ENCODE results near the gene ARPC4. TPM values are rescaled to one million over a fixed set of nuclear protein-coding genes. Genes with fewer than 3 reads are reported as not detected.

Gene ARPC4
- total RNA-seq, 1 donor from 2014 or later = 55.3 TPM

DNA sequence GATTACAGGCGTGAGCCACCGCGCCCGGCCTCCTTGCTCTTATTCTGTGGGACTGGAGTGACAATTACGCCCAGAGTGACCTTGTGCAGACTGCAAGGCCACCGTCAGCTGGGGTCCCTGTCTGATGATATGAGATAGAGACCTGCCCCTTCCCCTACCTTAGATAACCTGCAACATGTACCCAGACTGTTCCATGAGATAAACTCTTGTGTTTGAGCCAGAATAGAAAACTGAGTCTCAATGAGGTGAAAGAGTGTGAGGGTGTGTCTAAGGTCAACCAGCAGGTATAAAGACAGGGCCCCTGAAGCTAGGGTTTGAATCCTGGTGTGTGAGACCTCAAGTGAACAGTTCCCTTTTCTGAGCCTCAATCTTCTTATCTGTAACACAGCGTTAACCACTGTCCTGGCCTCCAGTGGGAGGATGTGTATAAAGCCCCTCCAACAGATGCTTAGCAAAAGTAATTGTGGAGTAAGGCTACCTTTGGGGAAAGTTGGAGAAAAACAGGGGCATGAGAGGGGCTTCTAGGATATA lies 6.6 kb upstream of the ARPC4 start:
- DNase-seq (no peak), ATAC-seq (no peak)
- intact Hi-C loops (cut with micrococcal nuclease) = no loop called here

- intact Hi-C loops (cut with micrococcal nuclease) = no loop called here
- ATAC-seq = no peak
- DNase-seq = no peak
These were observed 5.8 kb upstream of the ARPC4 start for GRCh38 chr3:9786825-9787669.

DNA sequence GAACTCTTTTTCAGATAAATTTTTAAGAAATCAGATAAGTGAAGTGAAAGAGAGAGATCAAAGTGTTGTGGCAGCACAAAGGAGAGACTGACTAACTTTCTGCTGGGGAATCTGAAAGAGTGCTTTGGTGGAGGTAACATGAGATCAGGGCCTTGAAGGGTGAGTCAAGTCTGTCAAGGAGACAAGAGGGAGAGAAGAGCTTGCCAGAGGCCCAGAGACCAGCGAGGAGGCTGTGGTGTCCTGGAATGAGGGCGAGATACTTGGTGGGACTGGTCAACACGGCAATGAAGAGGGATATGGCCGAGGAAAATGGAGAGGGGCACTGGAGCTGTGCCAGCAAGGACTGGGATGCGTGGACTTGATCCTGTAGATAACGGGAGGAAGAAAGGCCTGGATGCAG lies 5.2 kb upstream of the ARPC4 start:
- intact Hi-C loops (cut with micrococcal nuclease) = no loop called here
- ATAC-seq (no peak), DNase-seq (no peak)

DNA sequence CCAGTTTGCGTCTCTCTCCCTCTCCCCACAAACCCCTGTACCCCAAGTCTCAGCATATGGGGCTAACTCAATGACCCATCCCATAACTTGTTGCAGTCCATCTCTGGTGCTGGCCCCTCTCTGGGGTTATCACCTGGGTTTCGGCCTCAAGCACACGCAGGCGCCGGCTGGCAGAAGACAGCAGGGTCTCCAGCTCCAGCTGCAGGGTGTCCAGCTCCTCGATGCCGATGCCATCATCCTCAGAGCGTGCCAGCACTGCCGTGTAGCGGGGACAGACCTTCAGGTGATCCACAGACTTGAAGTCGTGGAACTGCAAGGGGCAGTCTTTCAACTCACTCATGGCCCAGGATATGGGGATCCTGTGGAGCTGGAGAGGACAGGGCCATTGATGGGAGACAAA lies 1.8 kb upstream of the ARPC4 start:
- DNase-seq (no peak), ATAC-seq (no peak)
- intact Hi-C loops (cut with micrococcal nuclease) = no loop called here

DNA sequence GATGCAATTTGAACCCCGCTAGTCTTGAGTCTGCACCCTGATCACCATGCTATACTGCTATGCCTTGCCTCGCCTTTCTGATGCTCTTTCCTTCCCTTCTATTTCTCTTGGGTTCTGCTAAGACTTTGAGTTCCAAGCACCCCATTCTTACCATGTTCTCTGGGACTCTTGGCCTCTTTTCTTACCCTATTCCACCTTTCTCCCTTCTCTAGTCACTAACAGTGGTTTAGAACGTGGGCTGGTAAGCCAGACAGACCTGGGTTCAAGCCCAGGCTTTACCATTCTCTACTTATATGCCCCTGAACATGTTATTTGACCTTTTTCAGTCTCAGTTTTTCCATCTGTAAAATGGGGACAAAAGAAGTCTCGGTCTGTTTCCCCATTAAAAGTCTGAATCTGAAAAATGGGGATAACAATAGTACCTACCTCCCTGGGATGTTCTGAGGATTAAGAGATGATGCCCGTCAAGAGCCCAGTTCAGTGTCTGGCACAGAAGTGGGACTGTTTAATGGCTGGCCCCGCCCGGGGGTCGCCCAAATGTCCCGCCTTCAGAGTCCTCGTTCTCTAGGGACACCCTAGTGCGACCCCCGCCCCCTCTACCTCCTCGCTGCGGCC lies 985 bp upstream of the ARPC4 start:
- intact Hi-C loops (cut with micrococcal nuclease) = no loop called here

DNA sequence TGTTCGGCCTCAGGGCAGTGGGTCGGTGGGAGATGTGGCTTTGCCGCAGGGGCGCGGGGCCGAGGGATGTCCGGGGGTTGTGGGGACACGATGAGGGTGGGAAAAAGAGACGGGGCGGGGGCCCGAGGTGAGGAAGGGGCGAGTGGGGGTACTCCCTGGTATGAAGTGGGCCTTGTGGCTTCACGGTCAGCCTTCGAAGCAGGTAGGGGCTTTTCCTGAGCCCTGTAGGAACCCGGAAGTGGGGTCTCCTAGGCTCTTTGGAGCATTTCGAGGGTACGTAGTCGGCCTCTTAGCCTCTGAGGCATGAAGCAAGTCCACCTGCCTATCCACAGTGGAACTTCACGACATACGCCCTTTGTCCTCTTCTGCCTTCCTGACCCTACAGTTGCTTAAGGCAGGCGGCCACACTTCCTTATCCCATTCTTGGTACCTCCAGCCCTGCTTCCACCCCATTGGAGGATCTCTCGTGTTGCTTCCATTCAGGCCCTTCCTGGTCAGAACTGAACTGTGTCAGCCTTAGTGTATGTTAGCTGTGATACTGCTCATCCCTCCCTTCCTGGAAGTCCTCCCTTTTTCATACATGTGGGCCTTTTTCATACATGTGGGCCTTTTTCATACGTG lies 389 bp downstream of the ARPC4 start:
- ATAC-seq = peak; percentile 0
- no peak for DNase-seq
- intact Hi-C loops (cut with micrococcal nuclease) = no loop called here

More for the DNA sequence above, 985 bp upstream of the ARPC4 start:
- ATAC-seq (no peak), DNase-seq (no peak)

GRCh38 chr3:9794400-9794799 lies 1.5 kb downstream of the ARPC4 start:
- DNase-seq (no peak), ATAC-seq (no peak)
- intact Hi-C loops (cut with micrococcal nuclease) = no loop called here

DNA sequence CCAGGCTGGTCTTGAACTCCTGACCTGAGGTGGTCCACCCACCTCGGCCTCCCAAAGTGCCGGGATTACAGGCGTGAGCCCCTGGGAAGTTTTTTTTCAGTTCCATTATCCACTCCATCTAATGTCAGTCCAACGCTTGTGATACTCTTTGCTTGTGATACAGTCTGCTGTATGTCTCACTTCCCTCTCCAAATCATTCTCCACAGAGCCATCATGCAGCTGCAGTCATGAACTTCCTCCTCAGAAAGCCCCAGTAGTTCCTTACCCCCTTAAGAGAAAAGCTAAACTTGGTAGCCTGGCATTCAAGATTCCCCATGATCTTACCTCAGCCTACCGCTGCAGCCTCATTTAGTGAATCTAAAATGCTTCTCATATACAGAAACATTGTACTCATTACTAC lies 2.3 kb downstream of the ARPC4 start:
- ATAC-seq (no peak), DNase-seq (no peak)
- intact Hi-C loops (cut with micrococcal nuclease) = no loop called here

GRCh38 chr3:9797196-9797945 lies 4.5 kb downstream of the ARPC4 start:
- intact Hi-C loops (cut with micrococcal nuclease) = no loop called here
- ATAC-seq (no peak), DNase-seq (no peak)

DNA sequence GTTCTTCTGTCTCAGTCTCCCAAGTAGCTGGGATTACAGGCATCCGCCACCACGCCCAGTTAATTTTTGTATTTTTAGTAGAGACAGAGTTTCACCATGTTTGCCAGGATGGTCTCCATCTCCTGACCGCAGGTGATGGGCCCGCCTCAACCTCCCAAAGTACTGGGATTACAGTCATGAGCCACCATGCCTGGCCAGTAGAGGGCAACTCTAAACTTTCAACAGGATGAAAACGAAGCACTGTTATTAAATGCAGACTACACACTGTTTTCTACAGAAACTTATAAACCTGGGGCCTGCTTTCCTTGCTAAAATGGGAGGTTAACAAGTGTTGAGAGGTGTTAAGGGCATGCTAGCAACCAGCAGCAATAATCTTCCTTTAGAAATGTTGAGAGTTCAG lies 7.6 kb downstream of the ARPC4 start:
- ATAC-seq = no peak
- intact Hi-C loops (cut with micrococcal nuclease) = no loop called here
- DNase-seq = no peak

GRCh38 chr3:9803494-9803893 lies 10.6 kb downstream of the ARPC4 start:
- peak; percentile 34 for ATAC-seq
- intact Hi-C loops (cut with micrococcal nuclease) = no loop called here
- no peak for DNase-seq

DNA sequence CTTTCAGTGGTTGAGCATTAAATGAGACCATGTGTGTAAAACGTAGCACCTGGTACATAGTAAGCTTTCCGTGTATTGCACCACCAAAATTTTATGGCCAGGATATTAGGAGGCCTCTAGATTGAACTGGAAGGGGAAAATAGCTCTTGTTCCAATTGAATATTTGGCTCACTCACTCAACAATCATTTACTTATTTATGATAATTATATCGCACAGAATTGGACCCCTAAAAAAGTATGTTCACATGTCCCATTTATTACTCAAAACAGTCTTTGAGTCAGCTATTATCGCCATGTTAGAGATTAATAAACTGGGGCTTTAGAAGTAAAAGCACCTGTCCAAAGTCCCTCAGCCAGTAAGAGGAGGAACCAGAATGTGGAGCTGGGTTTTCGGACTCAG lies 12.1 kb downstream of the ARPC4 start:
- no peak for ATAC-seq
- DNase-seq = no peak
- intact Hi-C loops (cut with micrococcal nuclease) = no loop called here

DNA sequence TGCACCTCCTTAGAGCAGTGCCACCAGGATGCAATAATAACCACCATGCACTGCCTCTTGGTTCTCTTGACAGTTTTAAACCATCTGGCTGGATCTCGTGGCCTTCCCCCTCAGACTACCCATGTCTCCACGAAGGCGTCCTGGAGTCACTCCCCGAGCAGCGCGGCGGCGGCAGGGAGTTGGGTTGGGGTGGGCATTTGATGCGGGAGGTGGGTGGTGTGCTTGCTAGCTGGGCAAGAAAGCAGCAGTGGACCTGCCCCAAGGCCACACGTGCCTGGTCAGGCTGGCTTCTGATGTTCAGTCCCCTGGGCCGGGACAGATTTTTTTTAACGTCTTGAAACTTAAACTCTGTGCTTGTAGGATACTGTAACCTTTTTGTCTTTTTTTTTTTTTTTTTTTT lies 13.3 kb downstream of the ARPC4 start:
- no peak for ATAC-seq
- intact Hi-C loops (cut with micrococcal nuclease) = no loop called here
- no peak for DNase-seq

DNA sequence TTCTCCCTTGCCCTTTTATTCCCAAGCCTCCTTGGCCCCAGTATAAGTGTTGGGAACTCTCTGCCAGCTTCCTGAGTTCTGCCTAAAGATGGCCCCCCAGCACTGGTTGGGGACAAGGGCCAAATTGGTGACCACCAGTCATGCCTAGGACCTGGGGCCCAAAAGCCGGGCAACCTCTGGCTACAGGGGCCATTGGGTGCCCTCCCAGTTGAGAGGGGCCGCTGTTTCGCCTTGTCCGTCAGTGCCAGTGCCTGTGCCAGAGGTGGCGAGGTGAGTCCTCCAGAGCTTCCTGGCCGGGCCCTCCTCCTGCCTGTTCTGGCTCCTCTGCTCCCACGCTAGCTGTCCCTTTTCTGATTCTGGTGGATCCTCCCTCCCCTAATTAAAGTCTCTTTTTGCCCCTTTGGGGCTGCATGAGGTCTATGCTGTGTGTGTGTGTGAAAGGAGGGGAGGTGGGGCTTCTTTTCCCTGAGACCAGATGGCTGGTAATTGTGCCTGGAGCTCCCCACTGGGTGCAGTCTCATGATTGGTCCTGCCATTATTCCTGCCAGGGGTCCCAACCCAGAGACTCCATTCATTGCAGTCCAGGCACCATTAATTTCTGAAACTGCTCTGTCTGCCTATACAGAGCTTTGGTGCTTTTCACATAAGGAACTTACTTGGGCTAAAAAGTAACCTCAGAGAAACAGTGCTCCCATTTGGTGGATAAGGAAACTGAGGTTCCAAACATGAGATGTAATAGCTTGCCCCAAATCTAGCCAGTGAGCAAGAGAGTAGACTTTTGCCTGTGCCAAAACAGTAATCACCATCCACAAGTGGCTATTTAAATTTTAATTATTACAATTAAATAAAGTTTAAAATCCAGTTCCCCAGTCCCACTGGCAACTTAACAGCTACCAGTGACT lies 14.1 kb downstream of the ARPC4 start:
- ATAC-seq (no peak), DNase-seq (no peak)

DNA sequence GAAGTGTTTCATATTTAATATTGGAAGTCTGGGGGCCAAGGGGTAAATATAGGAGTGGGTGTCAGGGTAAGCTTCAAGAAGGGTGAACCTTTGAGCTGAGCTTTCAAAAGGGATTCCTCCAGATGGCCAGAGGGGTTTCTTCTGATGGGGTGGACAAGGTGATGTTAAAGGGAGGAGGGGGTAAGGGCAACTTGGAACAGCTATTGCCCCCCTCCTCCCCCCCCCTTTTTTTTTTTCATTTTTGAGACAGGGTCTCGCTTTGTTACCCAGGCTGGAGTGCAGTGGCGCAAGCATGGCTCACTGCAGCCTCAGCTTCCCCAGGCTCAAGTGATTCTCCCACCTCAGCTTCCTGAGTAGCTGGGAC lies 15.1 kb downstream of the ARPC4 start:
- ATAC-seq = no peak
- DNase-seq = no peak
- intact Hi-C loops (cut with micrococcal nuclease) = no loop called here

More for the DNA sequence above, 14.1 kb downstream of the ARPC4 start:
- intact Hi-C loops (cut with micrococcal nuclease) = no loop called here

DNA sequence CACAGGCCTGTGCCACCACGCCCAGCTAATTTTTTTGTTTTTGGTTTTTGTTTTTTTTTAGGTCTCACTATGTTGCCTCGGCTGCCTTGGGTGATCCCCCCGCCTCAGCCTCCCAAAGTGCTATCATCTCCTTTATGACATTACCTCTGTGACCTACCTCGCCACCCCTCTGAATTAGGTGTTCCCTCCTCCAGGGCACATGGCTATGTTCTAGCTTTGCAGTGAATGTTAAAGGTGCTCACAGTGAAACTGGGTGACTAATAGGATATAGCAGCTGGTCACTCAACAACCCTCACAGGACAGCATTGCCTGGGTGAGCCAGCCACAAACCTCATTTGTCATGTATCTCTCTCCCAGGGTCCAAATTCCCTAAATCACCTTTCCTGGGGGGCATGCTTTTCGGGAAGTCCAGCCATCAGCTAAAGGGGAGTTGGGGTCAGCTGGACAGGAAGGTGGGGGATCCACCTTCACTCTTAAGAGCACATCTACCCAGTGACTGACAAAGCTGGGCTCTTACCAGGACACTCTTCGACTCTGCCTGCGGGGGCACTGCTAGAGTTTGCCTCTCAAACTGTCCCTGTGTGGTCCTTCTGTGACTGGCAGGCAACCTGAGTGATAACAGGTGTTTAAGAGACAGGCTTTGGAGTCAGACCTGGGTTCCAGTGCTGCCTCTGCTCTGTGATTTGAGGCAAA lies 15.6 kb downstream of the ARPC4 start:
- no peak for ATAC-seq
- intact Hi-C loops (cut with micrococcal nuclease) = no loop called here
- DNase-seq = no peak

DNA sequence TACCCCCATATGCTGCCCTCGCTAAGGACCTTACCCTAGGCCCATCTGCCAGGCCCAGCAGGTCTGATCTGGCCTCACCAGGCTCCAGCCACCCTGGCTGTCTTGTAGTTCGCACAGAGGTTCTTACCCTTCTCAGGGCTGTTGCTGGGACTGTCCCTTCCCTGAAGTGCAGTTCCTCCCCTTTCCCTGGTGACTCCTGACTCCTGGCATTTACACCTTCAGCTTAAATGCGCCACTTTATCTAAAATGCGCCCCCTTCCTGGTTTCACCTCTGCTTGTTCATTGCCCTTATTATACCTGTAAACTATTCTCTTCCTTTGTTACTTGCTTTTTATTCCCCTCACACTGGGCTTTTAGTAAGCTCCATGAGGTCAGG lies 16.3 kb downstream of the ARPC4 start:
- intact Hi-C loops (cut with micrococcal nuclease) = no loop called here
- DNase-seq = no peak
- ATAC-seq = no peak
